Stimulated activated CD8-positive, alpha-beta memory T cell treated with anti-CD3 and anti-CD28 coated beads, Interleukin-7, amount 100 ng/mL, for 24 hours (primary cell): ENCODE results near the gene PCDHGA9.
"Not testable (repeated sequence)": the region's sequence is repeated elsewhere in the genome, so short reads cannot be mapped to it uniquely, and the experiment has no call there.

Experiments used
- DNase-seq: peaks from one replicate; pipeline ENCODE4 v3.0.0-alpha.2; 2020; ENCODE audit warnings: low read depth

PCDHGA9 gene

DNA sequence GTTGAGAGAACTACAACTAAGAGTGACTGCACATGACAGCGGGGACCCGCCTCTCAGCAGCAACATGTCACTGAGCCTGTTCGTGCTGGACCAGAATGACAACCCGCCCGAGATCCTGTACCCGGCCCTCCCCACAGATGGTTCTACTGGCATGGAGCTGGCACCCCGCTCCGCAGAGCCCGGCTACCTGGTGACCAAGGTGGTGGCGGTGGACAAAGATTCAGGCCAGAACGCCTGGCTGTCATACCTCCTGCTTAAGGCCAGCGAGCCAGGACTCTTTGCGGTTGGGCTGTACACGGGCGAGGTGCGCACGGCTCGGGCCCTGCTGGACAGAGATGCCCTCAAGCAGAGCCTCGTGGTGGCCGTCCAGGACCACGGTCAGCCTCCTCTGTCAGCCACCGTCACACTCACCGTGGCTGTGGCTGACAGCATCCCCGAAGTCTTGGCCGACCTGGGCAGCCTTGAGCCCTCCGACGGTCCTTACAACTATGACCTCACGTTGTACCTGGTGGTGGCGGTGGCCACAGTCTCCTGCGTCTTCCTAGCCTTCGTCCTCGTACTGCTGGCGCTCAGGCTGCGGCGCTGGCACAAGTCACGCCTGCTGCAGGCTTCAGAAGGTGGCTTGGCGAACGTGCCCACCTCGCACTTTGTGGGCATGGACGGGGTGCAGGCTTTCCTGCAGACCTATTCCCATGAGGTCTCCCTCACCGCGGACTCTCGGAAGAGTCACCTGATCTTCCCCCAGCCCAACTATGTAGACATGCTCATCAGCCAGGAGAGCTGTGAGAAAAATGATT, 17.9 kb upstream of the PCDHGA9 start:
- no peak for DNase-seq

DNA sequence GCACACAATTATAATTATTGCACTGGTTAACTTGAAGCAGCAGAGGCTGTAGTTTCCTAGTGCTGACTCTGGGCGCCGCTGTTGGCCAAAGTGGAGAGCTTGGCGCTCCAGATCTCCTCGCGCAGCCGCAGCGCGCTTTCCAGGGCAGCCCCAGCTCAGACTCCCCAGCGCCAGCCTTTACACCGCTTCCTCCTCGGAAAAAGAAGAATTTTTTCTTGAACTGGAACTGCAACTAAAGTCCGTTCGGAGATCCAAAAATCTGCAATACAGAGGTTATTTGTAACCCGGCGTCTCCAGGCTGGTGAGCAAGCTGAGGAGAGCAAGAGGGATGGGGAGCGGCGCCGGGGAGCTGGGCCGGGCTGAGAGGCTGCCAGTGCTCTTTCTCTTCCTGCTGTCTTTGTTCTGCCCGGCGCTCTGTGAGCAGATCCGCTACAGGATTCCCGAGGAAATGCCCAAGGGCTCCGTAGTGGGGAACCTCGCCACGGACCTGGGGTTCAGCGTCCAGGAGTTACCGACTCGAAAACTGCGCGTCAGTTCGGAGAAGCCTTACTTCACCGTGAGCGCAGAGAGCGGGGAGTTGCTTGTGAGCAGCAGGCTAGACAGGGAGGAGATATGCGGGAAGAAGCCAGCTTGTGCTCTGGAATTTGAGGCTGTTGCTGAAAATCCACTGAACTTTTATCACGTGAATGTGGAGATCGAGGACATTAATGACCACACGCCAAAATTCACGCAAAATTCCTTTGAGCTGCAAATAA, 14.8 kb upstream of the PCDHGA9 start, which contains the start of gene PCDHGB4:
Gene PCDHGB4 (plus strand): TSS at position 142 of the 755 bp plus-strand sequence. CDS start 187 bp downstream, at position 329.
- not testable (repeated sequence) for DNase-seq

DNA sequence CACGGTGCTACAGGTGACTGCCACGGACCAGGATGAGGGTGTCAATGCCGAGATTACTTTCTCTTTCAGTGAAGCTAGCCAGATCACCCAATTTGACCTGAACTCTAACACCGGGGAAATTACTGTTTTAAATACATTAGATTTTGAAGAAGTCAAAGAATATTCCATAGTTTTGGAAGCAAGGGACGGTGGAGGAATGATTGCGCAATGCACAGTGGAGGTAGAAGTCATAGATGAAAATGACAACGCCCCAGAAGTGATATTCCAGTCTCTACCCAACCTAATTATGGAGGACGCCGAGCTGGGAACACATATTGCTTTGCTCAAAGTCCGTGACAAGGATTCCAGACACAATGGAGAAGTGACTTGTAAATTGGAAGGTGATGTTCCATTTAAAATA, 13.9 kb upstream of the PCDHGA9 start:
- DNase-seq: no peak

DNA sequence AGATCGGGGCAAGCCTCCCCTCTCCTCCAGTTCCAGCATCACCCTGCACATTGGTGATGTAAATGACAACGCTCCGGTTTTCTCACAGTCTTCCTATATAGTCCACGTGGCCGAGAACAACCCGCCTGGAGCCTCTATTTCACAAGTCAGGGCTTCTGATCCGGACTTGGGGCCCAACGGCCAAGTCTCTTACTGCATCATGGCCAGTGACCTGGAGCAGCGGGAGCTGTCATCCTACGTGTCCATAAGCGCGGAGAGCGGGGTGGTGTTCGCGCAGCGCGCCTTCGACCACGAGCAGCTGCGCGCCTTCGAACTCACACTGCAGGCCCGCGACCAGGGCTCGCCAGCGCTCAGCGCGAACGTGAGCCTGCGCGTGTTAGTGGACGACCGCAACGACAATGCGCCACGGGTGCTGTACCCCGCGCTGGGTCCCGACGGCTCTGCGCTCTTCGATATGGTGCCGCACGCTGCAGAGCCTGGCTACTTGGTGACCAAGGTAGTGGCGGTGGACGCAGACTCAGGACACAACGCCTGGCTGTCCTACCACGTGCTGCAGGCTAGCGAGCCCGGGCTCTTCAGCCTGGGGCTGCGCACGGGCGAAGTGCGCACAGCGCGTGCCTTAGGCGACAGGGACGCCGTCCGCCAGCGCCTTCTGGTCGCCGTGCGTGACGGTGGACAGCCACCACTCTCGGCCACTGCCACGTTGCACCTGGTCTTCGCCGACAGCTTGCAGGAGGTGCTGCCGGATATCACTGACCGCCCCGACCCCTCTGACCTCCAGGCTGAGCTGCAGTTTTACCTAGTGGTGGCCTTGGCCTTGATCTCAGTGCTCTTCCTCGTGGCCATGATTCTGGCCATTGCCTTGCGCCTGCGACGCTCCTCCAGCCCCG, 13.2 kb upstream of the PCDHGA9 start:
- no peak for DNase-seq

DNA sequence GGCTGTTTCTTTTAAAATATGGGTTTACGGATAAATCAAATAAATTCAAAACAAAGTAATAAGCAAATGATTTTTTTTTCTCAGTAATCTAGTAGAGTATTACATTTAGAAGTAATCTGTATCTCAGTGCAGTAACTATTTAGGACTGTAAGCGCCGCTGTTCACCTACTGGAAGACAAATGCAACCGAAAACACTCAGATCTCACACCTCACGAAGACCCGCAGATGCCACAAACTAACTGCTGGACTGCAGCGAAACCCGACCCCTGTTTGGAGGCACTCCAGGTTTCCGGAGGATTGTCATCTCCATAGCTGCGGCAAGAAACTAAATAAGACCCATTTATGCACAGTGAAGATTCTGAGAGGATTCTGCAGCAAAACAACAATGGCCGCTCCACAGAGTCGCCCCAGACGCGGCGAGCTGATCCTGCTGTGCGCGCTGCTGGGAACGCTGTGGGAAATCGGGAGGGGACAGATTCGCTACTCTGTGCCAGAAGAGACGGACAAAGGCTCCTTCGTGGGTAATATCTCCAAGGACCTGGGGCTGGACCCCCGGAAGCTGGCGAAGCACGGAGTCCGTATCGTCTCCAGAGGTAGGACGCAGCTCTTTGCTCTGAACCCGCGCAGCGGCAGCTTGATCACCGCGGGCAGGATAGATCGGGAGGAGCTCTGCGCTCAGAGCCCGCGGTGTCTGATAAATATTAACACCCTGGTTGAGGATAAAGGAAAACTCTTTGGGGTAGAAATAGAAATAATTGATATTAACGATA, 10.0 kb upstream of the PCDHGA9 start, which contains the start of gene PCDHGA8:
Gene PCDHGA8 (plus strand): TSS at position 205 of the 770 bp plus-strand sequence. CDS start 181 bp downstream, at position 386.
- DNase-seq: no peak

DNA sequence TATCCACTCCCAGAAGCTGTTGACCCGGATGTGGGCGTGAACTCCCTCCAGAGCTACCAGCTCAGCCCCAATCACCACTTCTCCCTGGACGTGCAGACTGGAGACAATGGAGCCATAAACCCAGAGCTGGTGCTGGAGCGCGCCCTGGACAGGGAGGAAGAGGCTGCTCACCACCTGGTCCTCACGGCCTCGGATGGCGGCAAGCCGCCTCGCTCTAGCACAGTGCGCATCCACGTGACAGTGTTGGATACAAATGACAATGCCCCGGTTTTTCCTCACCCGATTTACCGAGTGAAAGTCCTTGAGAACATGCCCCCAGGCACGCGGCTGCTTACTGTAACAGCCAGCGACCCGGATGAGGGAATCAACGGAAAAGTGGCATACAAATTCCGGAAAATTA, 9.3 kb upstream of the PCDHGA9 start:
- no peak for DNase-seq

DNA sequence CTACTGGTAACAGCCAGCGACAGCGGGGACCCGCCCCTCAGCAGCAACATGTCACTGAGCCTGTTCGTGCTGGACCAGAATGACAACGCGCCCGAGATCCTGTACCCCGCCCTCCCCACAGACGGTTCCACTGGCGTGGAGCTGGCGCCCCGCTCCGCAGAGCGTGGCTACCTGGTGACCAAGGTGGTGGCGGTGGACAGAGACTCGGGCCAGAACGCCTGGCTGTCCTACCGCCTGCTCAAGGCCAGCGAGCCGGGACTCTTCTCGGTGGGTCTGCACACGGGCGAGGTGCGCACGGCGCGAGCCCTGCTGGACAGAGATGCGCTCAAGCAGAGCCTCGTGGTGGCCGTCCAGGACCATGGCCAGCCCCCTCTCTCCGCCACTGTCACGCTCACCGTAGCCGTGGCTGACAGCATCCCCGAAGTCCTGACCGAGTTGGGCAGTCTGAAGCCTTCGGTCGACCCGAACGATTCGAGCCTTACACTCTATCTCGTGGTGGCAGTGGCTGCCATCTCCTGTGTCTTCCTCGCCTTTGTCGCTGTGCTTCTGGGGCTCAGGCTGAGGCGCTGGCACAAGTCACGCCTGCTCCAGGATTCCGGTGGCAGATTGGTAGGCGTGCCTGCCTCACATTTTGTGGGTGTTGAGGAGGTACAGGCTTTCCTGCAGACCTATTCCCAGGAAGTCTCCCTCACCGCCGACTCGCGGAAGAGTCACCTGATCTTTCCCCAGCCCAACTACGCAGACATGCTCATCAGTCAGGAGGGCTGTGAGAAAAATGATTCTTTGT, 8.0 kb upstream of the PCDHGA9 start:
- DNase-seq: not testable (repeated sequence)

DNA sequence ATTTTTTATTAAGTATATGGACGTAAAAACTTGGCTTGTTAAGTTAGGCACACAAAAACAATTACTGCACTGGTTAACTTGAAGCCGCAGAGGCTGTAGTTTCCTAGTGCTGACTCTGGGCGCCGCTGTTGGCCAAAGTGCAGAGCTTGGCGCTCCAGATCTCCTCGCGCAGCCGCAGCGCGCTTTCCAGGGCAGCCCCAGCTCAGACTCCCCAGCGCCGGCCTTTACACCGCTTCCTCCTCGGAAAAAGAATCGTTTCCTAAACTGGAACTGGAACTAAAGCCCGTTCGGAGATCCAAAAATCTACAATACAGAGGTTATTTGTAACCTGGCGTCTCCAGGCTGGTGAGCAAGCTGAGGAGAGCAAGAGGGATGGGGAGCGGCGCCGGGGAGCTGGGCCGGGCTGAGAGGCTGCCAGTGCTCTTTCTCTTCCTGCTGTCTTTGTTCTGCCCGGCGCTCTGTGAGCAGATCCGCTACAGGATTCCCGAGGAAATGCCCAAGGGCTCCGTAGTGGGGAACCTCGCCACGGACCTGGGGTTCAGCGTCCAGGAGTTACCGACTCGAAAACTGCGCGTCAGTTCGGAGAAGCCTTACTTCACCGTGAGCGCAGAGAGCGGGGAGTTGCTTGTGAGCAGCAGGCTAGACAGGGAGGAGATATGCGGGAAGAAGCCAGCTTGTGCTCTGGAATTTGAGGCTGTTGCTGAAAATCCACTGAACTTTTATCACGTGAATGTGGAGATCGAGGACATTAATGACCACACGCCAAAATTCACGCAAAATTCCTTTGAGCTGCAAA, 4.6 kb upstream of the PCDHGA9 start, which contains the start of gene PCDHGB5:
Gene PCDHGB5 (plus strand): TSS at position 192 of the 796 bp plus-strand sequence. CDS start 181 bp downstream, at position 373.
- not testable (repeated sequence) for DNase-seq

DNA sequence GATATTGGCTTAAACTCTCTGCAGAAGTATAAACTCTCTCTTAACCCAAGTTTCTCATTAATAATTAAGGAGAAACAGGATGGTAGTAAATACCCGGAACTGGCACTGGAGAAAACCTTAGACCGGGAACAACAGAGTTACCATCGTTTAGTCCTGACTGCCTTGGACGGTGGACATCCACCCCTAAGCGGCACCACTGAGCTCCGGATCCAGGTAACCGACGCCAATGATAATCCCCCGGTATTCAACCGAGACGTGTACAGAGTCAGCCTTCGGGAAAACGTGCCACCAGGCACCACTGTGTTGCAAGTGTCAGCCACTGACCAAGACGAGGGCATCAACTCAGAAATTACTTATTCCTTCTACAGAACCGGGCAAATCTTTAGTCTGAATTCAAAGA, 4.0 kb upstream of the PCDHGA9 start:
- DNase-seq: no peak

DNA sequence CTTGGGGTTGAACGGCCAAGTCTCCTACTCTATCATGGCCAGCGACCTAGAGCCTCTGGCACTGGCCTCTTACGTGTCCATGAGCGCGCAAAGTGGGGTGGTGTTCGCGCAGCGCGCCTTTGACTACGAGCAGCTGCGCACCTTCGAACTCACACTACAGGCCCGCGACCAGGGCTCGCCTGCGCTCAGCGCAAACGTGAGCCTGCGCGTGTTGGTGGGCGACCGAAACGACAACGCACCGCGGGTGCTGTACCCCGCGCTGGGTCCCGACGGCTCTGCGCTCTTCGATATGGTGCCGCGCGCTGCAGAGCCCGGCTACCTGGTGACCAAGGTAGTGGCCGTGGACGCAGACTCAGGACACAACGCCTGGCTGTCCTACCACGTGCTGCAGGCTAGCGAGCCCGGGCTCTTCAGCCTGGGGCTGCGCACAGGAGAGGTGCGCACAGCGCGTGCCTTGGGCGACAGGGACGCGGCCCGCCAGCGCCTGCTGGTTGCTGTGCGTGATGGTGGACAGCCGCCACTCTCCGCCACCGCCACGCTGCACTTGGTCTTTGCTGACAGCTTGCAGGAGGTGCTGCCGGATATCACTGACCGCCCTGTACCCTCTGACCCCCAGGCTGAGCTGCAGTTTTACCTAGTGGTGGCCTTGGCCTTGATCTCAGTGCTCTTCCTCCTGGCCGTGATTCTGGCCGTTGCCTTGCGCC, 2.9 kb upstream of the PCDHGA9 start:
- no peak for DNase-seq

DNA sequence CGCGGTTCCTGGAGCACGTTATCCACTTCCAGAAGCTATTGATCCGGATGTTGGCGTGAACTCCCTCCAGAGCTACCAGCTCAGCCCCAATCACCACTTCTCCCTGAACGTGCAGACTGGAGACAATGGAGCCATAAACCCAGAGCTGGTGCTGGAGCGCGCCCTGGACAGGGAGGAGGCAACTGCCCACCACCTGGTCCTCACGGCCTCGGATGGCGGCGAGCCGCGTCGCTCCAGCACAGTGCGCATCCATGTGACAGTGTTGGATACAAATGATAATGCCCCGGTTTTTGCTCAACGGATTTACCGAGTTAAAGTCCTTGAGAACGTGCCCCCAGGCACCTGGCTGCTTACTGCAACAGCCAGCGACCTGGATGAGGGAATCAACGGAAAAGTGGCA, 809 bp downstream of the PCDHGA9 start:
- no peak for DNase-seq

DNA sequence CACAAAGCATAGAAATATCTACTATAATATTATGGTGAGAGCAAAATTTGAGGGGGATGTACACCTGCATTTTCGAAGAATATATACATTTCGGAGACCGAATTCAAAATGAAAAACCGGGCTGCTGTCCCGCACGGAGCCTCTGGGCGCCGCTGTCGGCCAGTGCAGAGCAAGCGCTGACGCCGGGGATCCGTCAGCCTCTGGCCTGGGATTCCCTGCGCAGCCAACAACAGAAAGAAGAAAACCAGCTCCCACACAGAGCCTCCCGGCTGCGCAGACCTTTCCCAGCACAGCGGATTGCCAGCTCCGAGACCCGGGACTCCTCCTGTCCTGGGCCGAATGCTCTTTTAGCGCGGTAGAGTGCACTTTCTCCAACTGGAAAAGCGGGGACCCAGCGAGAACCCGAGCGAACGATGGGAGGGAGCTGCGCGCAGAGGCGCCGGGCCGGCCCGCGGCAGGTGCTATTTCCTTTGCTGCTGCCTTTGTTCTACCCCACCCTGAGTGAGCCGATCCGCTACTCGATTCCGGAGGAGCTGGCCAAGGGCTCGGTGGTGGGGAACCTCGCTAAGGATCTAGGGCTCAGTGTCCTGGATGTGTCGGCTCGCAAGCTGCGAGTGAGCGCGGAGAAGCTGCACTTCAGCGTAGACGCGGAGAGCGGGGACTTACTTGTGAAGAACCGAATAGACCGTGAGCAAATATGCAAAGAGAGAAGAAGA, 5.4 kb downstream of the PCDHGA9 start, which contains the start of gene PCDHGB6:
Gene PCDHGB6 (plus strand): TSS at position 232 of the 716 bp plus-strand sequence. CDS start 182 bp downstream, at position 414.
- not testable (repeated sequence) for DNase-seq

DNA sequence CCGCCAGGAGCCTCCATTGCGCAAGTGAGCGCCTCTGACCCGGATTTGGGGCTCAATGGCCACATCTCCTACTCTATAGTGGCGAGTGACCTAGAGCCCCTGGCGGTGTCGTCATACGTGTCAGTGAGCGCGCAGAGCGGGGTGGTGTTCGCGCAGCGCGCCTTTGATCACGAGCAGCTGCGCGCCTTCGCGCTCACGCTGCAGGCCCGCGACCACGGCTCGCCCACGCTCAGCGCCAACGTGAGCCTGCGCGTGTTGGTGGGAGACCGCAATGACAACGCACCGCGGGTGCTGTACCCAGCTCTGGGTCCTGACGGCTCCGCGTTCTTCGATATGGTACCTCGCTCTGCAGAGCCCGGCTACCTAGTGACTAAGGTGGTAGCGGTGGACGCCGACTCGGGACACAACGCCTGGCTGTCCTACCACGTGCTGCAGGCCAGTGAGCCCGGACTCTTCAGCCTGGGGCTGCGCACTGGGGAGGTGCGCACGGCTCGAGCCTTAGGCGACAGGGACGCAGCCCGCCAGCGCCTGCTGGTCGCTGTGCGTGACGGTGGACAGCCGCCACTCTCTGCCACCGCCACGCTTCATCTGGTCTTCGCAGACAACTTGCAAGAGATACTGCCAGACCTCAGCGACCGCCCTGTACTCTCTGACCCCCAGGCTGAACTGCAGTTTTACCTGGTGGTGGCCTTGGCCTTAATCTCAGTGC, 7.2 kb downstream of the PCDHGA9 start:
- no peak for DNase-seq

DNA sequence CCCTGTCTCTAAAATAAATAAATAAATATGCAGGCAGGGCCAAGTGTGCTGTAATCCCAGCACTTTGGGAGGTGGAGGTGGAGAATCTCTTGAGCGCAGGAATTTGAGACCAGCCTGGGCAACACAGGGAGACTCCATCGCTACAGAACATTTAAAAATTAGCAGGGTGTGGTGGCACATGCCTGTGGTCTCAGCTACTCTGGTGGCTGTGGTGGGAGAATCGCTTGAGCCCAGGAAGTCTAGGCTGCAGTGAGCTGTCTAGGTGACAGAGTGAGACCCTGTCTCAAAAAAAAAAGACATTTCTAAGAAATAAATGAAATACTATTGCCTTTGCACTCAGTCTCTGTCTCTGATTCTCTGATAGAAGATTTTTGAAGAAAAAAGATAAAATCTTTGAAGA, 9.0 kb downstream of the PCDHGA9 start:
- no peak for DNase-seq

DNA sequence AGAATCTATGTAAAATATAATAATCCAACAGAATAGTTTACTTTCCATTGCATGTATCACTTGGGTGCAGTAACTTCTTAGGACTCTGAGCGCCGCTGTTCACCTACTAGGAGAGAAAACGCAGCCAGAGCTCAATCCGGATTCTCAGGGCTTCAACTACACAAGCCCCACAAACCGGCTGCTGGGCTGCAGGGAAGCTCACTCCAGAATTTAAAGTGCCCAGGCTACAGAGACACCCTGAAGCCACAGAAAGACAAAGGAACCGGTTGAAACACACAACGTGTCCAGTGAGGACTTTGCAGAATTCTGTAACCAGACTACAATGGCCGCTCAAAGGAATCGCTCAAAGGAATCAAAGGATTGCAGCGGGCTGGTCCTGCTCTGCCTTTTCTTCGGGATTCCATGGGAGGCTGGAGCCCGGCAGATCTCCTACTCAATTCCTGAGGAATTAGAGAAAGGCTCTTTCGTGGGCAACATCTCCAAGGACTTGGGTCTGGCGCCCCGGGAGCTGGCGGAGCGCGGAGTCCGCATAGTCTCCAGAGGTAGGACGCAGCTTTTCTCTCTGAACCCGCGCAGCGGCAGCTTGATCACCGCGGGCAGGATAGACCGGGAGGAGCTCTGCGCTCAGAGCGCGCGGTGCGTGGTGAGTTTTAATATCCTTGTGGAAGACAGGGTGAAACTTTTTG, 10.4 kb downstream of the PCDHGA9 start, which contains the start of gene PCDHGA10:
Gene PCDHGA10 (plus strand): TSS at position 134 of the 686 bp plus-strand sequence. CDS start 189 bp downstream, at position 323.
- DNase-seq: no peak

DNA sequence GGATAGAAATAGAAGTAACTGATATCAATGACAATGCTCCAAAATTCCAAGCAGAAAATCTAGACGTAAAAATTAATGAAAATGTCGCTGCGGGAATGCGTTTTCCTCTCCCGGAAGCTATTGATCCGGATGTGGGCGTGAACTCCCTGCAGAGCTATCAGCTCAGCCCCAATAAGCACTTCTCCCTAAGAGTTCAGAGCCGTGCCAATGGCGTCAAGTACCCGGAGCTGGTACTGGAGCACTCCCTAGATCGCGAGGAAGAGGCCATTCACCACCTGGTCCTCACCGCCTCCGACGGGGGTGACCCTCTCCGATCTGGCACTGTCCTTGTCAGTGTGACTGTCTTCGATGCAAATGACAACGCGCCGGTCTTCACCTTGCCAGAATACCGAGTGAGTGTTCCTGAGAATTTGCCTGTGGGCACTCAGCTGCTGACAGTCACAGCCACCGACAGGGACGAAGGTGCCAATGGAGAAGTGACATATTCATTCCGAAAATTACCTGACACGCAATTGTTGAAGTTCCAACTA, 11.0 kb downstream of the PCDHGA9 start:
- no peak for DNase-seq
